Measurements from ENCODE around the gene CACNA2D1. TPM values are rescaled to one million over a fixed set of nuclear protein-coding genes. Genes with fewer than 3 reads are reported as not detected.

Gene CACNA2D1
- total and polyA plus RNA-seq, 9 of the 15 experiments (the other 6 are each of a cell fraction or from before 2014, with no cell fraction given), result 0.49 TPM; not detected in 8

DNA sequence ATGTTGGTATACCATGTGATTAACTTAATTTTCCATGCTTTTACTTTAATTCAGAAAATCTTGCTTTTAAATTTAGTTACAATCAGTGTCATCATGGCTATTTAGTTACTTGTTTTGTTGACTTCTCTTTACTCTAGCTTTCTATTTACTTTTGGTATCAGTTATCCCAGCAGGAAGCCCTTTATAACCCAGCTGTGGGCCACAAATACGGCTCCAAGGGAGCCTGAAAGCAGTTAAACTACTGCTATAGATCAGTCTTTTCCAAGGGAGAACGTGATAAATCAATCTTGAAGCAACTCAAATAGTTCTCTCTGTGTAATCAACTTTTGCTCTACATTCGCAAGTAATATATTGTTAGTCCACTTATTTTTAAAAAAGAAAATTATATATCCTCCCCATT is 287.4 kb downstream of the CACNA2D1 start (continued):
- TF ChIP-seq, protein P1, sequence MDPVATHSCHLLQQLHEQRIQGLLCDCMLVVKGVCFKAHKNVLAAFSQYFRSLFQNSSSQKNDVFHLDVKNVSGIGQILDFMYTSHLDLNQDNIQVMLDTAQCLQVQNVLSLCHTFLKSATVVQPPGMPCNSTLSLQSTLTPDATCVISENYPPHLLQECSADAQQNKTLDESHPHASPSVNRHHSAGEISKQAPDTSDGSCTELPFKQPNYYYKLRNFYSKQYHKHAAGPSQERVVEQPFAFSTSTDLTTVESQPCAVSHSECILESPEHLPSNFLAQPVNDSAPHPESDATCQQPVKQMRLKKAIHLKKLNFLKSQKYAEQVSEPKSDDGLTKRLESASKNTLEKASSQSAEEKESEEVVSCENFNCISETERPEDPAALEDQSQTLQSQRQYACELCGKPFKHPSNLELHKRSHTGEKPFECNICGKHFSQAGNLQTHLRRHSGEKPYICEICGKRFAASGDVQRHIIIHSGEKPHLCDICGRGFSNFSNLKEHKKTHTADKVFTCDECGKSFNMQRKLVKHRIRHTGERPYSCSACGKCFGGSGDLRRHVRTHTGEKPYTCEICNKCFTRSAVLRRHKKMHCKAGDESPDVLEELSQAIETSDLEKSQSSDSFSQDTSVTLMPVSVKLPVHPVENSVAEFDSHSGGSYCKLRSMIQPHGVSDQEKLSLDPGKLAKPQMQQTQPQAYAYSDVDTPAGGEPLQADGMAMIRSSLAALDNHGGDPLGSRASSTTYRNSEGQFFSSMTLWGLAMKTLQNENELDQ (CRISPR knock-in tag; IDR thresholded peaks at IDR 0.05; ENCODE audit: borderline replicate concordance), result no peak

DNA sequence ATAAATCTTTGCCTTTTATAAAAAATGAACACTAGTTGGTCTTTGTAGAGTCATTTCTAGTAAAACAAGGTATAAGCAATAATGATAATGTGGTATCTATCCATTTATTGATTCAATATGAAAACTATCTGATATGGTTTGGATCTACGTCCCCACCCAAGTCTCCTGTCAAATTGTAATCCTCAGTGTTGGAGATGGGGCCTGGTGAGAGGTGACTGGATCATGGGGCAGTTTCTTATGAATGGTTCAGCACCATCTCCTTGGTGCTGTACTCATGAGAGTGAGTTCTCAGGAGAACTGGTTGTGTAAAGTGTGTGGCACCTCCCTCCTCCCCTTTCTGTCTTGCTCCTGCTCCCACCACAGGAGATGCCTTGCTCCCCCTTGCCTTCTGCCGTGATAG is 288.8 kb downstream of the CACNA2D1 start:
- Histone ChIP-seq H3K36me3 (ENCODE audit: control insufficient read depth, insufficient read depth, low read length) (no peaks in the 10 kb centered on the region), H3K9me3 (replicated peaks; ENCODE audit: control insufficient read depth, insufficient read depth, low read depth, low read length) (no peaks in the 10 kb centered on the region; the same call in 1 of the 2 replicates), H2AFZ (ENCODE audit: low read depth, low read length) (no peak overlapping the region), H3K27ac (ENCODE audit: extremely low read depth, low read depth, low read length) (no peak overlapping the region), H3K27me3 (ENCODE audit: control insufficient read depth in 2 of 2, insufficient read depth in 2 of 2, low read length in 2 of 2) (no peaks in the 10 kb centered on the region), H4K20me1 (replicated peaks; ENCODE audit: control insufficient read depth, insufficient read depth, low read length) (no peaks in the 10 kb centered on the region), H3K9me1 (ENCODE audit: control insufficient read depth, insufficient read depth, low read length) (no peaks in the 10 kb centered on the region), H3K79me2 (ENCODE audit: control insufficient read depth, insufficient read depth, low read length) (no peaks in the 10 kb centered on the region), H3K4me1 (replicated peaks in 1 of 2; ENCODE audit: control insufficient read depth in 2 of 2, insufficient read depth in 2 of 2, low read length in 2 of 2) (no peaks in the 10 kb centered on the region), H3K4me3 (no peak overlapping the region), H3K9ac (ENCODE audit: insufficient read depth in 1 of 2, low read depth in 2 of 2, low read length in 2 of 2) (no peak overlapping the region), H3K4me2 (ENCODE audit: insufficient read depth, low read length) (no peak overlapping the region)
- TF ChIP-seq MXI1 (IDR thresholded peaks at IDR 0.05; ENCODE audit: low read depth, low read length), result no peak
- no peak for TF ChIP-seq ZNF232 (CRISPR knock-in tag; IDR thresholded peaks at IDR 0.05)
- TF ChIP-seq SLC30A9 (CRISPR knock-in tag; IDR thresholded peaks at IDR 0.05), result no peak
- TF ChIP-seq, protein P2, sequence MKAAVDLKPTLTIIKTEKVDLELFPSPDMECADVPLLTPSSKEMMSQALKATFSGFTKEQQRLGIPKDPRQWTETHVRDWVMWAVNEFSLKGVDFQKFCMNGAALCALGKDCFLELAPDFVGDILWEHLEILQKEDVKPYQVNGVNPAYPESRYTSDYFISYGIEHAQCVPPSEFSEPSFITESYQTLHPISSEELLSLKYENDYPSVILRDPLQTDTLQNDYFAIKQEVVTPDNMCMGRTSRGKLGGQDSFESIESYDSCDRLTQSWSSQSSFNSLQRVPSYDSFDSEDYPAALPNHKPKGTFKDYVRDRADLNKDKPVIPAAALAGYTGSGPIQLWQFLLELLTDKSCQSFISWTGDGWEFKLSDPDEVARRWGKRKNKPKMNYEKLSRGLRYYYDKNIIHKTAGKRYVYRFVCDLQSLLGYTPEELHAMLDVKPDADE (conservative IDR thresholded peaks at IDR 0.05; ENCODE audit: control insufficient read depth, low read depth, low read length), result no peak
- no peak for TF ChIP-seq CBX8 (IDR thresholded peaks at IDR 0.05; ENCODE audit: borderline replicate concordance, extremely low read depth, low read depth, low read length, poor library complexity, severe bottlenecking)
- TF ChIP-seq JUND (IDR thresholded peaks at IDR 0.05; ENCODE audit: borderline replicate concordance, low read depth, low read length), result no peak
- TF ChIP-seq JUND (tag; IDR thresholded peaks at IDR 0.05; ENCODE audit: borderline replicate concordance, low read depth, low read length), result no peak
- no peak for TF ChIP-seq HNRNPH1 (optimal IDR thresholded peaks at IDR 0.05; ENCODE audit: low read depth, low read length)
- no peak for TF ChIP-seq GTF2E2 (tag; IDR thresholded peaks at IDR 0.05)
- TF ChIP-seq, protein P3, sequence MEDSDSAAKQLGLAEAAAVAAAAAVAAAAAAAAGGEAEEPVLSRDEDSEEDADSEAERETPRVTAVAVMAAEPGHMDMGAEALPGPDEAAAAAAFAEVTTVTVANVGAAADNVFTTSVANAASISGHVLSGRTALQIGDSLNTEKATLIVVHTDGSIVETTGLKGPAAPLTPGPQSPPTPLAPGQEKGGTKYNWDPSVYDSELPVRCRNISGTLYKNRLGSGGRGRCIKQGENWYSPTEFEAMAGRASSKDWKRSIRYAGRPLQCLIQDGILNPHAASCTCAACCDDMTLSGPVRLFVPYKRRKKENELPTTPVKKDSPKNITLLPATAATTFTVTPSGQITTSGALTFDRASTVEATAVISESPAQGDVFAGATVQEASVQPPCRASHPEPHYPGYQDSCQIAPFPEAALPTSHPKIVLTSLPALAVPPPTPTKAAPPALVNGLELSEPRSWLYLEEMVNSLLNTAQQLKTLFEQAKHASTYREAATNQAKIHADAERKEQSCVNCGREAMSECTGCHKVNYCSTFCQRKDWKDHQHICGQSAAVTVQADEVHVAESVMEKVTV (CRISPR knock-in tag; IDR thresholded peaks at IDR 0.05), result no peak
- no peak for TF ChIP-seq ZC3H8 (IDR thresholded peaks at IDR 0.05)
- no peak for TF ChIP-seq FOXJ2 (tag; IDR thresholded peaks at IDR 0.05)
- intact Hi-C loops (cut with micrococcal nuclease) (no loop called here), in situ Hi-C loops (cut with MboI) (no loop called here)
- no peak for ATAC-seq
- WGBS (ENCODE audit: insufficient coverage, low coverage, missing lambda C conversion rate), result 0% methylated on average over 2 of the region's 2 CpGs
- no TSS peak for BruUV-seq (replicated peaks)
- POLR2A ChIA-PET, result no interaction called here
- no peak for FAIRE-seq
- CTCF ChIA-PET (ENCODE audit: low intra/inter-chr PET ratio), result no interaction called here
- no peak for DNase-seq (ENCODE audit: extremely low read depth in 1 of 4, low spot score in 3 of 4)

All from K562 (cell line).